Rectal smooth muscle tissue (tissue), 1 donor: Measurements from ENCODE around the gene RCAN3.
"Not testable (repeated sequence)": the region's sequence is repeated elsewhere in the genome, so short reads cannot be mapped to it uniquely, and the experiment has no call there.

ENCODE experiments used
- H3K27ac ChIP-seq: one replicate; pipeline ENCODE4 v1.7.0; 2013; ENCODE audit warnings: low read depth, low read length, inconsistent platforms
- H3K27me3 ChIP-seq: one replicate; pipeline ENCODE4 v1.7.0; 2013; ENCODE audit warnings: low read length; ENCODE audit not compliant: control insufficient read depth, insufficient read depth
- H3K36me3 ChIP-seq: one replicate; pipeline ENCODE4 v1.7.0; 2013; ENCODE audit warnings: low read length; ENCODE audit not compliant: control insufficient read depth, insufficient read depth
- H3K4me1 ChIP-seq: one replicate; pipeline ENCODE4 v1.7.0; 2013; ENCODE audit warnings: low read length; ENCODE audit not compliant: control insufficient read depth, insufficient read depth
- H3K4me3 ChIP-seq: one replicate; pipeline ENCODE4 v1.7.0; 2013; ENCODE audit warnings: low read length
- H3K9ac ChIP-seq: one replicate; pipeline ENCODE4 v1.7.0; 2013; ENCODE audit warnings: low read length

The RCAN3 gene

GRCh38 chr1:24504560-24504959, 1.9 kb downstream of the RCAN3 start:
- H3K4me3 ChIP-seq: no peak overlapping the region
- no peak overlapping the region for H3K27ac ChIP-seq
- no peaks in the 10 kb centered on the region for H3K4me1 ChIP-seq
- H3K9ac ChIP-seq: no peak overlapping the region
- H3K27me3 ChIP-seq: no peaks in the 10 kb centered on the region
- no peaks in the 10 kb centered on the region for H3K36me3 ChIP-seq

- Histone ChIP-seq H3K36me3 (no peaks in the 10 kb centered on the region), H3K4me1 (no peaks in the 10 kb centered on the region), H3K27ac (no peak overlapping the region), H3K9ac (no peak overlapping the region), H3K27me3 (no peaks in the 10 kb centered on the region), H3K4me3 (no peak overlapping the region)
These were observed 3.2 kb downstream of the RCAN3 start for GRCh38 chr1:24505816-24506215.

GRCh38 chr1:24506691-24507381, 4.2 kb downstream of the RCAN3 start:
- Histone ChIP-seq H3K4me3 (no peak overlapping the region), H3K36me3 (no peaks in the 10 kb centered on the region), H3K9ac (no peak overlapping the region), H3K27me3 (no peaks in the 10 kb centered on the region), H3K4me1 (no peaks in the 10 kb centered on the region), H3K27ac (no peak overlapping the region)

GRCh38 chr1:24507405-24507804, 4.8 kb downstream of the RCAN3 start:
- H3K36me3 ChIP-seq: no peaks in the 10 kb centered on the region
- H3K9ac ChIP-seq: no peak overlapping the region
- no peak overlapping the region for H3K4me3 ChIP-seq
- no peaks in the 10 kb centered on the region for H3K4me1 ChIP-seq
- H3K27me3 ChIP-seq: no peaks in the 10 kb centered on the region
- H3K27ac ChIP-seq: no peak overlapping the region

- no peaks in the 10 kb centered on the region for H3K4me1 ChIP-seq
- no peak overlapping the region for H3K9ac ChIP-seq
- no peak overlapping the region for H3K4me3 ChIP-seq
- H3K27ac ChIP-seq: no peak overlapping the region
- H3K36me3 ChIP-seq: no peaks in the 10 kb centered on the region
- H3K27me3 ChIP-seq: no peaks in the 10 kb centered on the region
These were observed 6.3 kb downstream of the RCAN3 start for GRCh38 chr1:24508911-24509310.

GRCh38 chr1:24513706-24514105, 11.1 kb downstream of the RCAN3 start:
- Histone ChIP-seq H3K36me3 (no peaks in the 10 kb centered on the region), H3K27ac (no peak overlapping the region), H3K4me1 (no peaks in the 10 kb centered on the region), H3K4me3 (no peak overlapping the region), H3K9ac (no peak overlapping the region), H3K27me3 (no peaks in the 10 kb centered on the region)

- no peaks in the 10 kb centered on the region for H3K36me3 ChIP-seq
- no peaks in the 10 kb centered on the region for H3K4me1 ChIP-seq
- H3K27ac ChIP-seq: no peak overlapping the region
- no peak overlapping the region for H3K4me3 ChIP-seq
- no peak overlapping the region for H3K9ac ChIP-seq
- H3K27me3 ChIP-seq: no peaks in the 10 kb centered on the region
These were observed 12.3 kb downstream of the RCAN3 start for GRCh38 chr1:24514946-24515345.

- H3K9ac ChIP-seq, H3K27ac ChIP-seq, H3K36me3 ChIP-seq, H3K4me3 ChIP-seq, H3K27me3 ChIP-seq, H3K4me1 ChIP-seq: not testable (repeated sequence)
These were observed 13.1 kb downstream of the RCAN3 start for GRCh38 chr1:24515671-24516209.

- Histone ChIP-seq H3K27me3 (no peaks in the 10 kb centered on the region), H3K9ac (no peak overlapping the region), H3K36me3 (no peaks in the 10 kb centered on the region), H3K4me3 (no peak overlapping the region), H3K27ac (no peak overlapping the region), H3K4me1 (no peaks in the 10 kb centered on the region)
These were observed 13.9 kb downstream of the RCAN3 start for GRCh38 chr1:24516506-24516905.

GRCh38 chr1:24517898-24518297, 15.3 kb downstream of the RCAN3 start:
- Histone ChIP-seq H3K9ac (no peak overlapping the region), H3K27ac (no peak overlapping the region), H3K4me1 (no peaks in the 10 kb centered on the region), H3K36me3 (no peaks in the 10 kb centered on the region), H3K27me3 (no peaks in the 10 kb centered on the region), H3K4me3 (no peak overlapping the region)

- H3K36me3 ChIP-seq, H3K27me3 ChIP-seq, H3K4me1 ChIP-seq, H3K4me3 ChIP-seq, H3K9ac ChIP-seq, H3K27ac ChIP-seq: not testable (repeated sequence)
These were observed 17.6 kb downstream of the RCAN3 start for GRCh38 chr1:24520282-24520681.

- no peak overlapping the region for H3K4me3 ChIP-seq
- H3K4me1 ChIP-seq: no peaks in the 10 kb centered on the region
- no peaks in the 10 kb centered on the region for H3K27me3 ChIP-seq
- no peak overlapping the region for H3K27ac ChIP-seq
- H3K9ac ChIP-seq: no peak overlapping the region
- H3K36me3 ChIP-seq: no peaks in the 10 kb centered on the region
These were observed 23.0 kb downstream of the RCAN3 start for GRCh38 chr1:24525606-24526005.

GRCh38 chr1:24526045-24526444, 23.4 kb downstream of the RCAN3 start:
- Histone ChIP-seq H3K36me3 (no peaks in the 10 kb centered on the region), H3K4me3 (no peak overlapping the region), H3K27ac (no peak overlapping the region), H3K4me1 (no peaks in the 10 kb centered on the region), H3K27me3 (no peaks in the 10 kb centered on the region), H3K9ac (no peak overlapping the region)
